HCT116 (cell line): ENCODE results near the gene GRIK4. TPM values are rescaled to one million over a fixed set of nuclear protein-coding genes. Genes with fewer than 3 reads are reported as not detected.

Experiments used
- ATAC-seq: fragments of 200-7000 bp; cut with Tn5 transposase; 2 replicates; pipeline ENCODE4 v1.9.1; 2020; ENCODE audit warnings: mild to moderate bottlenecking, moderate library complexity
- BruUV-seq: library from RNA; stranded (reverse); fragments of 400-500 nt; replicated peaks from 2 replicates; lab custom pipeline; 2021; lab: Mats Ljungman, UMichigan
- CTCF ChIA-PET: fragments of 300-600 bp; sonication (Branson Sonifier 250); formaldehyde crosslinking; loops from one replicate; lab custom pipeline; 2021; ENCODE audit warnings: antibody characterized with exemption; lab: Charles Lee
- POLR2A ChIA-PET: fragments of 300-600, 350-600 bp; sonication (Branson Sonifier 250); formaldehyde crosslinking; loops from one replicate; lab custom pipeline; 2021; ENCODE audit warnings: antibody characterized with exemption; lab: Charles Lee
- RAD21 ChIA-PET, 2 experiments: fragments of 300-600 bp; sonication (Branson Sonifier 250); formaldehyde crosslinking; loops; one replicate each; lab custom pipeline; 2023; ENCODE audit warnings: low total read pairs in 2 of 2; ENCODE audit not compliant: uncharacterized antibody in 2 of 2, unreplicated experiment in 2 of 2, low non-redundant PET in 1 of 2; lab: Charles Lee
- DNase-seq: peaks from one replicate; pipeline ENCODE4 v3.0.0-alpha.2; 2010; ENCODE audit warnings: low read depth, low spot score
- H2AFZ ChIP-seq: fragments of 200-600 bp; shearing (Covaris generic), sonication (generic); 2 replicates; pipeline ENCODE4 v1.6.1; 2017; ENCODE audit warnings: low read depth, mixed run types, mixed read lengths, antibody characterized with exemption, low read length; ENCODE audit not compliant: poor library complexity, severe bottlenecking
- H3K27ac ChIP-seq: 2 replicates; pipeline ENCODE4 v1.5.1; 2012; ENCODE audit warnings: low read depth, low read length
- H3K27me3 ChIP-seq: fragments of 200-600 bp; sonication (generic); 2 replicates; pipeline ENCODE4 v1.6.1; 2016; ENCODE audit warnings: mixed run types, low read length, mixed read lengths; ENCODE audit not compliant: insufficient read depth
- H3K36me3 ChIP-seq, 2 experiments: fragments of 200-500 bp in 1 of 2; fragments of 200-600 bp in 1 of 2; sonication (Bioruptor generic) in 1 of 2; sonication (generic) in 1 of 2; 2 replicates each; pipeline versions ENCODE4 v1.5.1 to v1.6.1; 2014 to 2016; ENCODE audit warnings: low read length in 2 of 2, inconsistent platforms in 1 of 2, mixed read lengths in 1 of 2, mixed run types in 1 of 2; ENCODE audit not compliant: insufficient read depth in 2 of 2, control insufficient read depth in 1 of 2
- H3K4me1 ChIP-seq, 2 experiments: fragments of 200-600 bp in 1 of 2; sonication (generic) in 1 of 2; 2 replicates each; pipeline versions ENCODE4 v1.5.1 to v1.6.1; 2012 to 2017; ENCODE audit warnings: low read length in 2 of 2, inconsistent platforms in 1 of 2, mild to moderate bottlenecking in 1 of 2, mixed read lengths in 1 of 2, mixed run types in 1 of 2, moderate library complexity in 1 of 2; ENCODE audit not compliant: insufficient read depth in 2 of 2, control insufficient read depth in 1 of 2
- H3K4me2 ChIP-seq: fragments of 200-600 bp; sonication (generic); 2 replicates; pipeline ENCODE4 v1.6.1; 2017; ENCODE audit warnings: mixed run types, low read length, mixed read lengths
- H3K4me3 ChIP-seq, 2 experiments: fragments of 200-600 bp in 1 of 2; sonication (generic) in 1 of 2; replicated peaks in 1 of 2; 2 replicates each; pipeline ENCODE4 v1.5.1; 2011 to 2016; ENCODE audit warnings: low read length in 2 of 2, control low read depth in 1 of 2, low read depth in 1 of 2, mild to moderate bottlenecking in 1 of 2, mixed read lengths in 1 of 2, mixed run types in 1 of 2
- H3K79me2 ChIP-seq: fragments of 200-600 bp; sonication (generic); 2 replicates; pipeline ENCODE4 v1.6.1; 2017; ENCODE audit warnings: mild to moderate bottlenecking, mixed run types, low read length, moderate library complexity, mixed read lengths; ENCODE audit not compliant: insufficient read depth
- H3K9ac ChIP-seq: fragments of 200-600 bp; sonication (generic); 2 replicates; pipeline ENCODE4 v1.6.1; 2016; ENCODE audit warnings: low read length, mixed read lengths
- H3K9me2 ChIP-seq: fragments of 200-600 bp; sonication (generic), shearing (Covaris generic); 2 replicates; pipeline ENCODE4 v1.6.1; 2017; ENCODE audit warnings: mixed run types, mild to moderate bottlenecking, moderate library complexity; ENCODE audit not compliant: insufficient read depth
- H3K9me3 ChIP-seq, 2 experiments: fragments of 200-500 bp in 1 of 2; fragments of 200-600 bp in 1 of 2; sonication (Bioruptor generic) in 1 of 2; sonication (generic) in 1 of 2; 2 replicates each; pipeline ENCODE4 v1.6.1; 2014 to 2017; ENCODE audit warnings: low read length in 2 of 2, mixed read lengths in 2 of 2, inconsistent platforms in 1 of 2, low read depth in 1 of 2, mild to moderate bottlenecking in 1 of 2, mixed run types in 1 of 2, moderate library complexity in 1 of 2; ENCODE audit not compliant: control insufficient read depth in 1 of 2, insufficient read depth in 1 of 2
- H4K20me1 ChIP-seq: fragments of 200-600 bp; sonication (generic), shearing (Covaris generic); 2 replicates; pipeline ENCODE4 v1.6.1; 2017; ENCODE audit warnings: mixed run types, mild to moderate bottlenecking, moderate library complexity; ENCODE audit not compliant: insufficient read depth
- CEBPB ChIP-seq: IDR thresholded peaks from 2 replicates; pipeline ENCODE4 v1.6.1; 2012; ENCODE audit warnings: low read depth
- CTCF ChIP-seq, 3 experiments: fragments of 200-600 bp in 1 of 3; sonication (generic) in 1 of 3; IDR thresholded peaks in 2 of 3; conservative IDR thresholded peaks in 1 of 3; 2 replicates each; pipeline ENCODE4 v1.5.1; 2012 to 2017; ENCODE audit warnings: low read depth in 2 of 3, low read length in 2 of 3, antibody characterized with exemption in 1 of 3, borderline replicate concordance in 1 of 3, control low read depth in 1 of 3, mild to moderate bottlenecking in 1 of 3, mixed read lengths in 1 of 3, mixed run types in 1 of 3, moderate library complexity in 1 of 3; ENCODE audit not compliant: insufficient read depth in 1 of 3
- EGR1 ChIP-seq: IDR thresholded peaks from 2 replicates; pipeline ENCODE4 v1.6.1; 2012; ENCODE audit warnings: low read depth
- ELF1 ChIP-seq: IDR thresholded peaks from 2 replicates; pipeline ENCODE4 v1.6.1; 2012; ENCODE audit warnings: low read depth, borderline replicate concordance
- EZH2phosphoT487 ChIP-seq: fragments of 200-600 bp; IDR thresholded peaks from 2 replicates; pipeline ENCODE4 v1.6.1; 2018; ENCODE audit warnings: antibody characterized with exemption, borderline replicate concordance
- FOSL1 ChIP-seq: IDR thresholded peaks from 2 replicates; pipeline ENCODE4 v1.6.1; 2012; ENCODE audit warnings: low read depth
- JUND ChIP-seq: IDR thresholded peaks from 2 replicates; pipeline ENCODE4 v1.6.1; 2012
- MAX ChIP-seq: IDR thresholded peaks from 2 replicates; pipeline ENCODE4 v1.6.1; 2012
- RAD21 ChIP-seq: IDR thresholded peaks from 2 replicates; pipeline ENCODE4 v1.6.1; 2012; ENCODE audit warnings: low read depth, mild to moderate bottlenecking
- SP1 ChIP-seq: IDR thresholded peaks from 2 replicates; pipeline ENCODE4 v1.6.1; 2012; ENCODE audit warnings: low read depth
- SRF ChIP-seq: IDR thresholded peaks from 2 replicates; pipeline ENCODE4 v1.6.1; 2012; ENCODE audit warnings: low read depth
- TCF7L2 ChIP-seq: IDR thresholded peaks from 2 replicates; pipeline ENCODE4 v1.7.0; 2011; ENCODE audit warnings: borderline replicate concordance, inconsistent platforms; ENCODE audit not compliant: insufficient read depth, insufficient read length; ENCODE audit errors: extremely low read depth
- ZBTB33 ChIP-seq: IDR thresholded peaks from 2 replicates; pipeline ENCODE4 v1.6.1; 2011; ENCODE audit warnings: mild to moderate bottlenecking, low read length, moderate library complexity; ENCODE audit not compliant: insufficient replicate concordance; ENCODE audit errors: extremely low read depth
- ZFX ChIP-seq: fragments of 450-650 bp; IDR thresholded peaks from 2 replicates; pipeline ENCODE4 v1.6.1; 2017
- ZNF274 ChIP-seq: fragments of 200-500 bp; sonication (Bioruptor generic); IDR thresholded peaks from 2 replicates; pipeline ENCODE4 v1.6.1; 2014; ENCODE audit warnings: mild to moderate bottlenecking, low read depth, low read length, inconsistent platforms
- intact Hi-C: fragments of 100-400 bp; cut with micrococcal nuclease; formaldehyde crosslinking; loops from 2 replicates; pipeline ENCODE4 v1.10.0; 2022
- total RNA-seq: library from RNA; stranded (reverse); gene quantifications from one replicate; pipeline ENCODE4 v1.2.1, GENCODE V29; 2021; ENCODE audit not compliant: unreplicated experiment

The GRIK4 gene
- total RNA-seq, 1 experiment from 2014 or later = 0.52 TPM

DNA sequence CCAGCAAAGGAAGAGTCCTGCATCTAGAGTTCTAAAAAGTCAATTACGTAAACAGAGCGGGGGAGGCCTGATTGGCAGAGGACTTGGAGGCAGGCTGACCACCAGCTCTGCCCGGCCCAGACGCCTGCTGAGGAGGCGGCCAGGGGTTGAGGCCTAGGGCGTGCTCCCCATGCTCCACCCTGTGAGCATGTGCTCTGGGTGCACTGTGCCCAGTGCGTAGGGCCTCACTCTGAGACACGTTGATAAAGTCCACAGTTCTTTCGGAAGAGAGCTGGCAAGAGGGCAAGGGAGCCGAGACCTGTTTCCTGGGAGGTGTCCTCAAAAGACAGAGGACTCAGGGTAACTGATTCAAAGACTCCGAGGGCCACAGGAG, 25.2 kb downstream of the GRIK4 start:
- no peak overlapping the region for H3K4me3 ChIP-seq
- H3K9ac ChIP-seq = no peak overlapping the region
- POLR2A ChIA-PET = no interaction called here
- TF ChIP-seq ZNF274 (no peak), RAD21 (no peak), SRF (no peak), CTCF (IDR thresholded peaks at IDR 0.05 in 2 of 3, conservative IDR thresholded peaks at IDR 0.05 in 1 of 3; ENCODE audit: borderline replicate concordance in 1 of 3, insufficient read depth in 1 of 3, low read depth in 2 of 3, low read length in 2 of 3) (no peak), SP1 (no peak), ELF1 (no peak), ZBTB33 (no peak), TCF7L2 (no peak), EZH2phosphoT487 (no peak), ZFX (no peak), EGR1 (no peak), FOSL1 (no peak), MAX (no peak), JUND (no peak), CEBPB (no peak)
- H3K4me2 ChIP-seq = no peak overlapping the region
- intact Hi-C loops = no loop called here
- no peak overlapping the region for H2AFZ ChIP-seq
- CTCF ChIA-PET = no interaction called here
- DNase-seq (no peak), ATAC-seq (no peak)
- RAD21 ChIA-PET = no interaction called here
- H3K27me3 ChIP-seq = no peaks in the 10 kb centered on the region
- no peak overlapping the region for H3K27ac ChIP-seq
- no peaks in the 10 kb centered on the region for H3K79me2 ChIP-seq
- H4K20me1 ChIP-seq = no peaks in the 10 kb centered on the region
- H3K9me2 ChIP-seq = no peaks in the 10 kb centered on the region
- H3K4me1 ChIP-seq = peaks cover 13 to 15% of the 10 kb centered on the region in 2 experiments
- no peaks in the 10 kb centered on the region for H3K9me3 ChIP-seq
- no peaks in the 10 kb centered on the region for H3K36me3 ChIP-seq
- BruUV-seq = no TSS peak
